Astrocyte (in vitro differentiated cells and primary cell): ENCODE results near the gene TFDP2.

Experiments
- EZH2 ChIP-seq: IDR thresholded peaks from 2 replicates; pipeline ENCODE4 v1.6.1; 2012; ENCODE audit warnings: mild to moderate bottlenecking, low read length, inconsistent platforms; ENCODE audit not compliant: insufficient read depth
- TF ChIP-seq, protein P1 (sequence below): IDR thresholded peaks from 2 replicates; pipeline ENCODE4 v1.5.1; 2011; ENCODE audit warnings: low read depth, mild to moderate bottlenecking, inconsistent platforms, low read length, moderate library complexity; ENCODE audit not compliant: insufficient read depth

- TF ChIP-seq, protein P1, sequence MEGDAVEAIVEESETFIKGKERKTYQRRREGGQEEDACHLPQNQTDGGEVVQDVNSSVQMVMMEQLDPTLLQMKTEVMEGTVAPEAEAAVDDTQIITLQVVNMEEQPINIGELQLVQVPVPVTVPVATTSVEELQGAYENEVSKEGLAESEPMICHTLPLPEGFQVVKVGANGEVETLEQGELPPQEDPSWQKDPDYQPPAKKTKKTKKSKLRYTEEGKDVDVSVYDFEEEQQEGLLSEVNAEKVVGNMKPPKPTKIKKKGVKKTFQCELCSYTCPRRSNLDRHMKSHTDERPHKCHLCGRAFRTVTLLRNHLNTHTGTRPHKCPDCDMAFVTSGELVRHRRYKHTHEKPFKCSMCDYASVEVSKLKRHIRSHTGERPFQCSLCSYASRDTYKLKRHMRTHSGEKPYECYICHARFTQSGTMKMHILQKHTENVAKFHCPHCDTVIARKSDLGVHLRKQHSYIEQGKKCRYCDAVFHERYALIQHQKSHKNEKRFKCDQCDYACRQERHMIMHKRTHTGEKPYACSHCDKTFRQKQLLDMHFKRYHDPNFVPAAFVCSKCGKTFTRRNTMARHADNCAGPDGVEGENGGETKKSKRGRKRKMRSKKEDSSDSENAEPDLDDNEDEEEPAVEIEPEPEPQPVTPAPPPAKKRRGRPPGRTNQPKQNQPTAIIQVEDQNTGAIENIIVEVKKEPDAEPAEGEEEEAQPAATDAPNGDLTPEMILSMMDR, result no peak
- no peak for TF ChIP-seq EZH2
These were observed 62.7 kb downstream of the TFDP2 start for GRCh38 chr3:142086581-142087090.
